HCT116 (cell line): ENCODE measurements around the gene LYST. TPM values are rescaled to one million over a fixed set of nuclear protein-coding genes. Genes with fewer than 3 reads are reported as not detected.
A peak's percentile ranks its signal among the peaks of the same experiment; 100 is the strongest.

ENCODE experiments used
- ATAC-seq: fragments of 200-7000 bp; cut with Tn5 transposase; 2 replicates; pipeline ENCODE4 v1.9.1; 2020; ENCODE audit warnings: mild to moderate bottlenecking, moderate library complexity
- BruUV-seq: library from RNA; stranded (reverse); fragments of 400-500 nt; replicated peaks from 2 replicates; lab custom pipeline; 2021; lab: Mats Ljungman, UMichigan
- CTCF ChIA-PET: fragments of 300-600 bp; sonication (Branson Sonifier 250); formaldehyde crosslinking; loops from one replicate; lab custom pipeline; 2021; ENCODE audit warnings: antibody characterized with exemption; lab: Charles Lee
- POLR2A ChIA-PET: fragments of 300-600, 350-600 bp; sonication (Branson Sonifier 250); formaldehyde crosslinking; loops from one replicate; lab custom pipeline; 2021; ENCODE audit warnings: antibody characterized with exemption; lab: Charles Lee
- RAD21 ChIA-PET, 2 experiments: fragments of 300-600 bp; sonication (Branson Sonifier 250); formaldehyde crosslinking; loops; one replicate each; lab custom pipeline; 2023; ENCODE audit warnings: low total read pairs in 2 of 2; ENCODE audit not compliant: uncharacterized antibody in 2 of 2, unreplicated experiment in 2 of 2, low non-redundant PET in 1 of 2; lab: Charles Lee
- DNase-seq: peaks from one replicate; pipeline ENCODE4 v3.0.0-alpha.2; 2010; ENCODE audit warnings: low read depth, low spot score
- H2AFZ ChIP-seq: fragments of 200-600 bp; shearing (Covaris generic), sonication (generic); 2 replicates; pipeline ENCODE4 v1.6.1; 2017; ENCODE audit warnings: low read depth, mixed run types, mixed read lengths, antibody characterized with exemption, low read length; ENCODE audit not compliant: poor library complexity, severe bottlenecking
- H3K27ac ChIP-seq: 2 replicates; pipeline ENCODE4 v1.5.1; 2012; ENCODE audit warnings: low read depth, low read length
- H3K27me3 ChIP-seq: fragments of 200-600 bp; sonication (generic); 2 replicates; pipeline ENCODE4 v1.6.1; 2016; ENCODE audit warnings: mixed run types, low read length, mixed read lengths; ENCODE audit not compliant: insufficient read depth
- H3K36me3 ChIP-seq, 2 experiments: fragments of 200-500 bp in 1 of 2; fragments of 200-600 bp in 1 of 2; sonication (Bioruptor generic) in 1 of 2; sonication (generic) in 1 of 2; 2 replicates each; pipeline versions ENCODE4 v1.5.1 to v1.6.1; 2014 to 2016; ENCODE audit warnings: low read length in 2 of 2, inconsistent platforms in 1 of 2, mixed read lengths in 1 of 2, mixed run types in 1 of 2; ENCODE audit not compliant: insufficient read depth in 2 of 2, control insufficient read depth in 1 of 2
- H3K4me1 ChIP-seq, 2 experiments: fragments of 200-600 bp in 1 of 2; sonication (generic) in 1 of 2; 2 replicates each; pipeline versions ENCODE4 v1.5.1 to v1.6.1; 2012 to 2017; ENCODE audit warnings: low read length in 2 of 2, inconsistent platforms in 1 of 2, mild to moderate bottlenecking in 1 of 2, mixed read lengths in 1 of 2, mixed run types in 1 of 2, moderate library complexity in 1 of 2; ENCODE audit not compliant: insufficient read depth in 2 of 2, control insufficient read depth in 1 of 2
- H3K4me2 ChIP-seq: fragments of 200-600 bp; sonication (generic); 2 replicates; pipeline ENCODE4 v1.6.1; 2017; ENCODE audit warnings: mixed run types, low read length, mixed read lengths
- H3K4me3 ChIP-seq, 2 experiments: fragments of 200-600 bp in 1 of 2; sonication (generic) in 1 of 2; replicated peaks in 1 of 2; 2 replicates each; pipeline ENCODE4 v1.5.1; 2011 to 2016; ENCODE audit warnings: low read length in 2 of 2, control low read depth in 1 of 2, low read depth in 1 of 2, mild to moderate bottlenecking in 1 of 2, mixed read lengths in 1 of 2, mixed run types in 1 of 2
- H3K79me2 ChIP-seq: fragments of 200-600 bp; sonication (generic); 2 replicates; pipeline ENCODE4 v1.6.1; 2017; ENCODE audit warnings: mild to moderate bottlenecking, mixed run types, low read length, moderate library complexity, mixed read lengths; ENCODE audit not compliant: insufficient read depth
- H3K9ac ChIP-seq: fragments of 200-600 bp; sonication (generic); 2 replicates; pipeline ENCODE4 v1.6.1; 2016; ENCODE audit warnings: low read length, mixed read lengths
- H3K9me2 ChIP-seq: fragments of 200-600 bp; sonication (generic), shearing (Covaris generic); 2 replicates; pipeline ENCODE4 v1.6.1; 2017; ENCODE audit warnings: mixed run types, mild to moderate bottlenecking, moderate library complexity; ENCODE audit not compliant: insufficient read depth
- H3K9me3 ChIP-seq, 2 experiments: fragments of 200-500 bp in 1 of 2; fragments of 200-600 bp in 1 of 2; sonication (Bioruptor generic) in 1 of 2; sonication (generic) in 1 of 2; 2 replicates each; pipeline ENCODE4 v1.6.1; 2014 to 2017; ENCODE audit warnings: low read length in 2 of 2, mixed read lengths in 2 of 2, inconsistent platforms in 1 of 2, low read depth in 1 of 2, mild to moderate bottlenecking in 1 of 2, mixed run types in 1 of 2, moderate library complexity in 1 of 2; ENCODE audit not compliant: control insufficient read depth in 1 of 2, insufficient read depth in 1 of 2
- H4K20me1 ChIP-seq: fragments of 200-600 bp; sonication (generic), shearing (Covaris generic); 2 replicates; pipeline ENCODE4 v1.6.1; 2017; ENCODE audit warnings: mixed run types, mild to moderate bottlenecking, moderate library complexity; ENCODE audit not compliant: insufficient read depth
- CBX3 ChIP-seq: IDR thresholded peaks from 2 replicates; pipeline ENCODE4 v1.6.1; 2012; ENCODE audit warnings: low read depth
- CEBPB ChIP-seq: IDR thresholded peaks from 2 replicates; pipeline ENCODE4 v1.6.1; 2012; ENCODE audit warnings: low read depth
- EGR1 ChIP-seq: IDR thresholded peaks from 2 replicates; pipeline ENCODE4 v1.6.1; 2012; ENCODE audit warnings: low read depth
- ELF1 ChIP-seq: IDR thresholded peaks from 2 replicates; pipeline ENCODE4 v1.6.1; 2012; ENCODE audit warnings: low read depth, borderline replicate concordance
- EZH2phosphoT487 ChIP-seq: fragments of 200-600 bp; IDR thresholded peaks from 2 replicates; pipeline ENCODE4 v1.6.1; 2018; ENCODE audit warnings: antibody characterized with exemption, borderline replicate concordance
- FOSL1 ChIP-seq: IDR thresholded peaks from 2 replicates; pipeline ENCODE4 v1.6.1; 2012; ENCODE audit warnings: low read depth
- JUND ChIP-seq: IDR thresholded peaks from 2 replicates; pipeline ENCODE4 v1.6.1; 2012
- POLR2A ChIP-seq: IDR thresholded peaks from 2 replicates; pipeline ENCODE4 v1.7.0; 2011; ENCODE audit warnings: borderline replicate concordance; ENCODE audit not compliant: insufficient read depth, insufficient read length; ENCODE audit errors: extremely low read depth
- RAD21 ChIP-seq: IDR thresholded peaks from 2 replicates; pipeline ENCODE4 v1.6.1; 2012; ENCODE audit warnings: low read depth, mild to moderate bottlenecking
- SIN3A ChIP-seq: IDR thresholded peaks from 2 replicates; pipeline ENCODE4 v1.6.1; 2012; ENCODE audit warnings: low read depth
- SP1 ChIP-seq: IDR thresholded peaks from 2 replicates; pipeline ENCODE4 v1.6.1; 2012; ENCODE audit warnings: low read depth
- SRF ChIP-seq: IDR thresholded peaks from 2 replicates; pipeline ENCODE4 v1.6.1; 2012; ENCODE audit warnings: low read depth
- ZFX ChIP-seq: fragments of 450-650 bp; IDR thresholded peaks from 2 replicates; pipeline ENCODE4 v1.6.1; 2017
- intact Hi-C: fragments of 100-400 bp; cut with micrococcal nuclease; formaldehyde crosslinking; loops from 2 replicates; pipeline ENCODE4 v1.10.0; 2022
- total RNA-seq: library from RNA; stranded (reverse); gene quantifications from one replicate; pipeline ENCODE4 v1.2.1, GENCODE V29; 2021; ENCODE audit not compliant: unreplicated experiment
- TF ChIP-seq, protein P1 (sequence below): IDR thresholded peaks from 2 replicates; pipeline ENCODE4 v1.6.1; 2012
- TF ChIP-seq, protein P2 (sequence below): IDR thresholded peaks from 2 replicates; pipeline ENCODE4 v1.6.1; 2012; ENCODE audit warnings: low read depth
- TF ChIP-seq, protein P3 (sequence below), 3 experiments: fragments of 200-600 bp in 1 of 3; sonication (generic) in 1 of 3; IDR thresholded peaks in 2 of 3; conservative IDR thresholded peaks in 1 of 3; 2 replicates each; pipeline ENCODE4 v1.5.1; 2012 to 2017; ENCODE audit warnings: low read depth in 2 of 3, low read length in 2 of 3, antibody characterized with exemption in 1 of 3, borderline replicate concordance in 1 of 3, control low read depth in 1 of 3, mild to moderate bottlenecking in 1 of 3, mixed read lengths in 1 of 3, mixed run types in 1 of 3, moderate library complexity in 1 of 3; ENCODE audit not compliant: insufficient read depth in 1 of 3
- TF ChIP-seq, protein P4 (sequence below): IDR thresholded peaks from 2 replicates; pipeline ENCODE4 v1.6.1; 2011; ENCODE audit warnings: mild to moderate bottlenecking, low read length, moderate library complexity; ENCODE audit not compliant: insufficient replicate concordance; ENCODE audit errors: extremely low read depth

The LYST gene
- total RNA-seq, 1 experiment from 2014 or later = 6.6 TPM

DNA sequence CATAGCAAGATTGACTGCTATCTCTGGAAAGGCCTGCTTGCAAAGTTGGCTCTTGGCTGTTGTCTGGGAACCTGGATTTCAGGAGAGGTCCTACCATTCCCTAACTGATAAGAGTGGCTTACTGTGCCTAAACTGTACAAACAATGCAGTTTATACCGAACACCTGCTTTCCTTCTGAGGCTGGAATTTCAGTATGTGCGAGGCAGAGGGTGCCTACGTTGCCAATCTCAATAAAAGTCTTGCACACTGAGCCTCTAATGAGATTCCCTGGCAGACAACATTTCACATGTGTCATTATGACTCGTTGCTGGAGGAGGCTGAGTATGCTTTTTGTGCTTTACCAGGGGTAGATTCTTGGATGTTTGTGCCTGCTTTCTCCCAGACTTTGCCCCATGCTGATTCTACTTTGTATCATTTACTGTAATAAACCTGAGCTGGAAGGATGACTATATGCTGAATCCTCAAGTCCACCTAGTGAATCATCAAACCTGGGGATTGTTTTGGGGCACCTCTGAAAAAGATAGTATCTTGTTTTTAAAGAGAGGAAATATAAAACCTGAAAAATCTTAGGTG is 158.2 kb downstream of the LYST start:
- H3K9ac ChIP-seq = peak overlapping the region; percentile 23
- no peaks in the 10 kb centered on the region for H3K79me2 ChIP-seq
- H3K4me2 ChIP-seq = peak overlapping the region; percentile 65
- no peaks in the 10 kb centered on the region; the same call in 1 of the 2 replicates for H3K9me2 ChIP-seq
- TF ChIP-seq SRF = peak; percentile 59; the same call in 1 of the 2 replicates
- TF ChIP-seq RAD21 = peak; percentile 18; the same call in 1 of the 2 replicates
- no peak for TF ChIP-seq EGR1
- TF ChIP-seq, protein P1, sequence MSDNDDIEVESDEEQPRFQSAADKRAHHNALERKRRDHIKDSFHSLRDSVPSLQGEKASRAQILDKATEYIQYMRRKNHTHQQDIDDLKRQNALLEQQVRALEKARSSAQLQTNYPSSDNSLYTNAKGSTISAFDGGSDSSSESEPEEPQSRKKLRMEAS = peak; percentile 70
- peak; percentile 97 for TF ChIP-seq FOSL1
- TF ChIP-seq POLR2A = no peak
- TF ChIP-seq, protein P2, sequence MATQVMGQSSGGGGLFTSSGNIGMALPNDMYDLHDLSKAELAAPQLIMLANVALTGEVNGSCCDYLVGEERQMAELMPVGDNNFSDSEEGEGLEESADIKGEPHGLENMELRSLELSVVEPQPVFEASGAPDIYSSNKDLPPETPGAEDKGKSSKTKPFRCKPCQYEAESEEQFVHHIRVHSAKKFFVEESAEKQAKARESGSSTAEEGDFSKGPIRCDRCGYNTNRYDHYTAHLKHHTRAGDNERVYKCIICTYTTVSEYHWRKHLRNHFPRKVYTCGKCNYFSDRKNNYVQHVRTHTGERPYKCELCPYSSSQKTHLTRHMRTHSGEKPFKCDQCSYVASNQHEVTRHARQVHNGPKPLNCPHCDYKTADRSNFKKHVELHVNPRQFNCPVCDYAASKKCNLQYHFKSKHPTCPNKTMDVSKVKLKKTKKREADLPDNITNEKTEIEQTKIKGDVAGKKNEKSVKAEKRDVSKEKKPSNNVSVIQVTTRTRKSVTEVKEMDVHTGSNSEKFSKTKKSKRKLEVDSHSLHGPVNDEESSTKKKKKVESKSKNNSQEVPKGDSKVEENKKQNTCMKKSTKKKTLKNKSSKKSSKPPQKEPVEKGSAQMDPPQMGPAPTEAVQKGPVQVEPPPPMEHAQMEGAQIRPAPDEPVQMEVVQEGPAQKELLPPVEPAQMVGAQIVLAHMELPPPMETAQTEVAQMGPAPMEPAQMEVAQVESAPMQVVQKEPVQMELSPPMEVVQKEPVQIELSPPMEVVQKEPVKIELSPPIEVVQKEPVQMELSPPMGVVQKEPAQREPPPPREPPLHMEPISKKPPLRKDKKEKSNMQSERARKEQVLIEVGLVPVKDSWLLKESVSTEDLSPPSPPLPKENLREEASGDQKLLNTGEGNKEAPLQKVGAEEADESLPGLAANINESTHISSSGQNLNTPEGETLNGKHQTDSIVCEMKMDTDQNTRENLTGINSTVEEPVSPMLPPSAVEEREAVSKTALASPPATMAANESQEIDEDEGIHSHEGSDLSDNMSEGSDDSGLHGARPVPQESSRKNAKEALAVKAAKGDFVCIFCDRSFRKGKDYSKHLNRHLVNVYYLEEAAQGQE = no peak
- TF ChIP-seq, protein P3, sequence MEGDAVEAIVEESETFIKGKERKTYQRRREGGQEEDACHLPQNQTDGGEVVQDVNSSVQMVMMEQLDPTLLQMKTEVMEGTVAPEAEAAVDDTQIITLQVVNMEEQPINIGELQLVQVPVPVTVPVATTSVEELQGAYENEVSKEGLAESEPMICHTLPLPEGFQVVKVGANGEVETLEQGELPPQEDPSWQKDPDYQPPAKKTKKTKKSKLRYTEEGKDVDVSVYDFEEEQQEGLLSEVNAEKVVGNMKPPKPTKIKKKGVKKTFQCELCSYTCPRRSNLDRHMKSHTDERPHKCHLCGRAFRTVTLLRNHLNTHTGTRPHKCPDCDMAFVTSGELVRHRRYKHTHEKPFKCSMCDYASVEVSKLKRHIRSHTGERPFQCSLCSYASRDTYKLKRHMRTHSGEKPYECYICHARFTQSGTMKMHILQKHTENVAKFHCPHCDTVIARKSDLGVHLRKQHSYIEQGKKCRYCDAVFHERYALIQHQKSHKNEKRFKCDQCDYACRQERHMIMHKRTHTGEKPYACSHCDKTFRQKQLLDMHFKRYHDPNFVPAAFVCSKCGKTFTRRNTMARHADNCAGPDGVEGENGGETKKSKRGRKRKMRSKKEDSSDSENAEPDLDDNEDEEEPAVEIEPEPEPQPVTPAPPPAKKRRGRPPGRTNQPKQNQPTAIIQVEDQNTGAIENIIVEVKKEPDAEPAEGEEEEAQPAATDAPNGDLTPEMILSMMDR (IDR thresholded peaks at IDR 0.05 in 2 of 3, conservative IDR thresholded peaks at IDR 0.05 in 1 of 3; ENCODE audit: borderline replicate concordance in 1 of 3, insufficient read depth in 1 of 3, low read depth in 2 of 3, low read length in 2 of 3) = no peak
- no peak for TF ChIP-seq ELF1
- TF ChIP-seq CBX3 = no peak; the same call in 1 of the 2 replicates
- TF ChIP-seq, protein P4, sequence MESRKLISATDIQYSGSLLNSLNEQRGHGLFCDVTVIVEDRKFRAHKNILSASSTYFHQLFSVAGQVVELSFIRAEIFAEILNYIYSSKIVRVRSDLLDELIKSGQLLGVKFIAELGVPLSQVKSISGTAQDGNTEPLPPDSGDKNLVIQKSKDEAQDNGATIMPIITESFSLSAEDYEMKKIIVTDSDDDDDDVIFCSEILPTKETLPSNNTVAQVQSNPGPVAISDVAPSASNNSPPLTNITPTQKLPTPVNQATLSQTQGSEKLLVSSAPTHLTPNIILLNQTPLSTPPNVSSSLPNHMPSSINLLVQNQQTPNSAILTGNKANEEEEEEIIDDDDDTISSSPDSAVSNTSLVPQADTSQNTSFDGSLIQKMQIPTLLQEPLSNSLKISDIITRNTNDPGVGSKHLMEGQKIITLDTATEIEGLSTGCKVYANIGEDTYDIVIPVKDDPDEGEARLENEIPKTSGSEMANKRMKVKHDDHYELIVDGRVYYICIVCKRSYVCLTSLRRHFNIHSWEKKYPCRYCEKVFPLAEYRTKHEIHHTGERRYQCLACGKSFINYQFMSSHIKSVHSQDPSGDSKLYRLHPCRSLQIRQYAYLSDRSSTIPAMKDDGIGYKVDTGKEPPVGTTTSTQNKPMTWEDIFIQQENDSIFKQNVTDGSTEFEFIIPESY = no peak
- TF ChIP-seq SIN3A = no peak
- TF ChIP-seq EZH2phosphoT487 = no peak
- TF ChIP-seq SP1 = peak; percentile 78
- TF ChIP-seq ZFX = no peak
- peak; percentile 87 for TF ChIP-seq JUND
- peak; percentile 41 for TF ChIP-seq CEBPB
- H3K4me1 ChIP-seq = peaks cover 0 to 26% of the 10 kb centered on the region in 2 experiments; a peak in 2 of 4 replicates
- H4K20me1 ChIP-seq = no peaks in the 10 kb centered on the region
- H3K27ac ChIP-seq = peak overlapping the region; percentile 25; the same call in 1 of the 2 replicates
- no TSS peak for BruUV-seq
- intact Hi-C loops = no loop called here
- peak; percentile 79 for DNase-seq
- ATAC-seq = peak; percentile 80
- POLR2A ChIA-PET = no interaction called here
- no peaks in the 10 kb centered on the region for H3K27me3 ChIP-seq
- H3K36me3 ChIP-seq = no peaks in the 10 kb centered on the region
- no peaks in the 10 kb centered on the region for H3K9me3 ChIP-seq
- CTCF ChIA-PET = no interaction called here
- peak overlapping the region in 1 of 2 experiments; percentile 16; a peak in 1 of 4 replicates for H3K4me3 ChIP-seq
- RAD21 ChIA-PET = no interaction called here
- H2AFZ ChIP-seq = no peak overlapping the region
